PC-9 (cell line): ENCODE measurements around the gene DAAM2. TPM values are rescaled to one million over a fixed set of nuclear protein-coding genes. Genes with fewer than 3 reads are reported as not detected.

Source experiments
- BruUV-seq: library from RNA; stranded (reverse); fragments of 400-500 nt; replicated peaks from 2 replicates; lab custom pipeline; 2021; lab: Mats Ljungman, UMichigan
- CTCF ChIA-PET: fragments of 300-600 bp; sonication (Branson Sonifier 250); formaldehyde crosslinking; loops from one replicate; lab custom pipeline; 2022; ENCODE audit warnings: antibody characterized with exemption; lab: Charles Lee
- POLR2A ChIA-PET: fragments of 300-600 bp; sonication (Branson Sonifier 250); formaldehyde crosslinking; loops from one replicate; lab custom pipeline; 2022; ENCODE audit warnings: antibody characterized with exemption; ENCODE audit not compliant: unreplicated experiment; lab: Charles Lee
- DNase-seq, 2 experiments: peaks; one replicate each; pipeline versions ENCODE4 v3.0.0 to v3.0.0-alpha.2; 2015 to 2022; ENCODE audit warnings: mixed read lengths in 1 of 2
- H2AFZ ChIP-seq: fragments of 200-600 bp; sonication (generic); 2 replicates; pipeline ENCODE4 v1.8.1; 2017; ENCODE audit warnings: antibody characterized with exemption
- H3F3A ChIP-seq: fragments of 200-600 bp; sonication (generic); 2 replicates; pipeline ENCODE4 v1.8.1; 2017; ENCODE audit warnings: antibody characterized with exemption, mild to moderate bottlenecking, low read depth; ENCODE audit not compliant: insufficient read depth
- H3K27ac ChIP-seq: fragments of 200-600 bp; sonication (generic); 2 replicates; pipeline ENCODE4 v1.6.1; 2016; ENCODE audit warnings: mixed run types
- H3K27me3 ChIP-seq: fragments of 200-600 bp; sonication (generic); 2 replicates; pipeline ENCODE4 v1.6.1; 2016; ENCODE audit warnings: low read depth, mixed run types; ENCODE audit not compliant: insufficient read depth
- H3K36me3 ChIP-seq: fragments of 200-600 bp; sonication (generic); 2 replicates; pipeline ENCODE4 v1.6.1; 2016; ENCODE audit warnings: low read depth, mixed run types
- H3K4me1 ChIP-seq: fragments of 200-600 bp; sonication (generic); replicated peaks from 2 replicates; pipeline ENCODE4 v1.6.1; 2016; ENCODE audit warnings: mixed run types; ENCODE audit not compliant: insufficient read depth
- H3K4me2 ChIP-seq: fragments of 200-600 bp; sonication (generic); 2 replicates; pipeline ENCODE4 v1.6.1; 2017; ENCODE audit warnings: mixed run types
- H3K4me3 ChIP-seq: fragments of 200-600 bp; sonication (generic); 2 replicates; pipeline ENCODE4 v1.6.1; 2016; ENCODE audit warnings: mixed run types
- H3K79me2 ChIP-seq: fragments of 200-600 bp; sonication (generic); 2 replicates; pipeline ENCODE4 v1.6.1; 2017; ENCODE audit warnings: low read depth, mixed run types
- H3K9me2 ChIP-seq: fragments of 200-600 bp; sonication (generic); 2 replicates; pipeline ENCODE4 v1.8.1; 2017; ENCODE audit warnings: mild to moderate bottlenecking; ENCODE audit not compliant: insufficient read depth
- H3K9me3 ChIP-seq: fragments of 200-600 bp; sonication (generic); 2 replicates; pipeline ENCODE4 v1.8.1; 2016; ENCODE audit warnings: low read depth; ENCODE audit not compliant: insufficient read depth
- H4K20me1 ChIP-seq: fragments of 200-600 bp; sonication (generic); 2 replicates; pipeline ENCODE4 v1.8.1; 2017; ENCODE audit not compliant: insufficient read depth
- CTCF ChIP-seq: fragments of 200-600 bp; sonication (generic); conservative IDR thresholded peaks from 2 replicates; pipeline ENCODE4 v1.6.1; 2017; ENCODE audit warnings: mixed run types, antibody characterized with exemption, mild to moderate bottlenecking, moderate library complexity
- EZH2 ChIP-seq: fragments of 200-600 bp; sonication (generic); IDR thresholded peaks from 2 replicates; pipeline ENCODE4 v1.8.0; 2017; ENCODE audit warnings: antibody characterized with exemption, low read depth
- intact Hi-C: fragments of 100-400 bp; cut with micrococcal nuclease; formaldehyde crosslinking; loops from one replicate; pipeline ENCODE4 v1.10.0; 2022; ENCODE audit not compliant: unreplicated experiment
- total RNA-seq: library from RNA; stranded (reverse); gene quantifications from 2 replicates; pipeline ENCODE4 v1.2.3, GENCODE V29; 2021

Gene DAAM2
- total RNA-seq, 1 experiment from 2014 or later, result not detected

GRCh38 chr6:39840781-39841180 is 48.6 kb downstream of the DAAM2 start:
- Histone ChIP-seq H3K79me2 (no peaks in the 10 kb centered on the region), H3K9me2 (no peaks in the 10 kb centered on the region), H3K9me3 (no peaks in the 10 kb centered on the region), H3K4me2 (no peak overlapping the region), H3K36me3 (no peaks in the 10 kb centered on the region), H3K4me1 (no peaks in the 10 kb centered on the region), H3F3A (no peaks in the 10 kb centered on the region), H3K27ac (no peak overlapping the region), H3K27me3 (peaks cover 38% of the 10 kb centered on the region), H4K20me1 (no peaks in the 10 kb centered on the region), H3K4me3 (no peak overlapping the region), H2AFZ (no peak overlapping the region)
- TF ChIP-seq EZH2 (no peak), CTCF (no peak)
- no TSS peak for BruUV-seq
- ChIA-PET CTCF (no interaction called here), POLR2A (no interaction called here)
- intact Hi-C loops, result no loop called here
- DNase-seq, result no peak

GRCh38 chr6:39841291-39841690 is 49.1 kb downstream of the DAAM2 start:
- intact Hi-C loops, result no loop called here
- H3K9me2 ChIP-seq, result no peaks in the 10 kb centered on the region
- peaks cover 37% of the 10 kb centered on the region for H3K27me3 ChIP-seq

GRCh38 chr6:39841923-39842322 is 49.7 kb downstream of the DAAM2 start:
- Histone ChIP-seq H3F3A (no peaks in the 10 kb centered on the region), H3K9me3 (no peaks in the 10 kb centered on the region), H3K4me1 (no peaks in the 10 kb centered on the region), H3K79me2 (no peaks in the 10 kb centered on the region), H4K20me1 (no peaks in the 10 kb centered on the region), H3K4me2 (no peak overlapping the region), H3K36me3 (no peaks in the 10 kb centered on the region), H3K4me3 (no peak overlapping the region), H3K27me3 (peaks cover 37% of the 10 kb centered on the region), H3K27ac (no peak overlapping the region), H2AFZ (no peak overlapping the region), H3K9me2 (no peaks in the 10 kb centered on the region)
- TF ChIP-seq CTCF, result no peak
- TF ChIP-seq EZH2, result no peak
- intact Hi-C loops, result no loop called here
- ChIA-PET CTCF (no interaction called here), POLR2A (no interaction called here)
- no peak for DNase-seq
- BruUV-seq, result no TSS peak

More at GRCh38 chr6:39841291-39841690, 49.1 kb downstream of the DAAM2 start:
- TF ChIP-seq CTCF (no peak), EZH2 (no peak)
- no peaks in the 10 kb centered on the region for H4K20me1 ChIP-seq
- no peak for DNase-seq
- H3K79me2 ChIP-seq, result no peaks in the 10 kb centered on the region
- BruUV-seq, result no TSS peak
- no peaks in the 10 kb centered on the region for H3K36me3 ChIP-seq
- no peak overlapping the region for H3K4me2 ChIP-seq
- H3K4me3 ChIP-seq, result no peak overlapping the region
- no peaks in the 10 kb centered on the region for H3K4me1 ChIP-seq
- ChIA-PET POLR2A (no interaction called here), CTCF (no interaction called here)
- no peak overlapping the region for H3K27ac ChIP-seq
- H3K9me3 ChIP-seq, result no peaks in the 10 kb centered on the region
- H3F3A ChIP-seq, result no peaks in the 10 kb centered on the region
- no peak overlapping the region for H2AFZ ChIP-seq
